T-helper 1 cell treated with Interleukin-12 subunit alpha and Interleukin-12 subunit beta and Interleukin-4 antibody, amounts not matched to agents 30 ng/mL and 1 ng/mL, for 36 hours (primary cell): ENCODE data around the gene MICAL2. TPM values are rescaled to one million over a fixed set of nuclear protein-coding genes. Genes with fewer than 3 reads are reported as not detected.

Experiments
- intact Hi-C: fragments of 100-400 bp; cut with micrococcal nuclease; formaldehyde crosslinking; loops from one replicate; pipeline ENCODE4 v1.15.1; 2024
- total RNA-seq: library from RNA; stranded (reverse); gene quantifications from 2 replicates; pipeline ENCODE4 v1.2.3, GENCODE V29; 2022

The MICAL2 gene
- total RNA-seq, 1 donor from 2014 or later: 149 TPM

GRCh38 chr11:12239804-12240371 is 129.5 kb downstream of the MICAL2 start:
- intact Hi-C loops: no loop called here

- intact Hi-C loops: no loop called here
Measured at GRCh38 chr11:12240677-12241076, 130.3 kb downstream of the MICAL2 start.

- intact Hi-C loops: no loop called here
Measured at GRCh38 chr11:12241401-12241800, 131.0 kb downstream of the MICAL2 start.

- intact Hi-C loops: no loop called here
Measured at GRCh38 chr11:12241971-12242672, 131.7 kb downstream of the MICAL2 start.

GRCh38 chr11:12242966-12243365 is 132.6 kb downstream of the MICAL2 start:
- intact Hi-C loops: no loop called here

GRCh38 chr11:12243486-12243885 is 133.1 kb downstream of the MICAL2 start:
- intact Hi-C loops: no loop called here

GRCh38 chr11:12243911-12244550 is 133.6 kb downstream of the MICAL2 start:
- intact Hi-C loops: no loop called here

GRCh38 chr11:12245091-12245490 is 134.7 kb downstream of the MICAL2 start:
- intact Hi-C loops: no loop called here

GRCh38 chr11:12245549-12246016 is 135.2 kb downstream of the MICAL2 start:
- intact Hi-C loops: no loop called here

- intact Hi-C loops: no loop called here
Measured at GRCh38 chr11:12246147-12246546, 135.8 kb downstream of the MICAL2 start.

- intact Hi-C loops: no loop called here
Measured at GRCh38 chr11:12246989-12247388, 136.6 kb downstream of the MICAL2 start.

GRCh38 chr11:12247543-12248254 is 137.3 kb downstream of the MICAL2 start:
- intact Hi-C loops: no loop called here

GRCh38 chr11:12248330-12248729 is 137.9 kb downstream of the MICAL2 start:
- intact Hi-C loops: no loop called here

- intact Hi-C loops: no loop called here
Measured at GRCh38 chr11:12249590-12250260, 139.3 kb downstream of the MICAL2 start.

GRCh38 chr11:12251666-12252560 is 141.5 kb downstream of the MICAL2 start:
- intact Hi-C loops: no loop called here

- intact Hi-C loops: no loop called here
Measured at GRCh38 chr11:12253843-12254281, 143.5 kb downstream of the MICAL2 start.

GRCh38 chr11:12258451-12258850 is 148.1 kb downstream of the MICAL2 start:
- intact Hi-C loops: no loop called here

GRCh38 chr11:12259956-12260355 is 149.6 kb downstream of the MICAL2 start:
- intact Hi-C loops: no loop called here

- intact Hi-C loops: no loop called here
Measured at GRCh38 chr11:12260731-12261521, 150.5 kb downstream of the MICAL2 start.
